Measurements from ENCODE around the gene ARSI. TPM values are rescaled to one million over a fixed set of nuclear protein-coding genes. Genes with fewer than 3 reads are reported as not detected.

Gene ARSI
- polyA plus RNA-seq, 1 of the 3 experiments (the other 2 are of a cell fraction) = 0.20 TPM

- no peak overlapping the region for H3K4me2 ChIP-seq
- peaks cover 0 to 19% of the 10 kb centered on the region in 2 experiments; a peak in 1 of 4 replicates for H3K4me1 ChIP-seq (ENCODE audit: control insufficient read depth in 1 of 2, insufficient read depth in 2 of 2, low read depth in 1 of 2, low read length in 1 of 2)
- H3K27ac ChIP-seq (ENCODE audit: low read depth in 2 of 2, low read length in 1 of 2) = no peak overlapping the region
- H3K9me3 ChIP-seq = no peaks in the 10 kb centered on the region
- ChIA-PET CTCF (interaction anchor here (0.7 to 1.0 kb wide), 2 partner anchors 12 to 17 kb away, joined by 3 to 4 read pairs; no protein-coding TSS in a partner anchor), POLR2A (no interaction called here)
- TF ChIP-seq GATA2 (CRISPR knock-in tag; IDR thresholded peaks at IDR 0.05) (no peak), CTCF (IDR thresholded peaks at IDR 0.05) (no peak), ELF1 (IDR thresholded peaks at IDR 0.05) (no peak), REST (IDR thresholded peaks at IDR 0.05; ENCODE audit: low read depth, low read length) (no peak), RAD21 (IDR thresholded peaks at IDR 0.05; ENCODE audit: low read length) (no peak), USF2 (IDR thresholded peaks at IDR 0.05; ENCODE audit: borderline replicate concordance, low read depth, low read length) (no peak)
- no peak overlapping the region for H2AFZ ChIP-seq (ENCODE audit: low read depth)
- DNase-seq = no peak
- H3F3A ChIP-seq (replicated peaks; ENCODE audit: insufficient read depth) = no peaks in the 10 kb centered on the region
- no peaks in the 10 kb centered on the region for H3K27me3 ChIP-seq (ENCODE audit: insufficient read depth)
- no peaks in the 10 kb centered on the region for H3K9me2 ChIP-seq
- H4K20me1 ChIP-seq (ENCODE audit: insufficient read depth) = no peaks in the 10 kb centered on the region
- 91% methylated on average over 8 of the region's 9 CpGs for WGBS (ENCODE audit: low lambda C conversion rate)
- H3K4me3 ChIP-seq (ENCODE audit: low read depth in 2 of 2, low read length in 1 of 2) = no peak overlapping the region
- no peaks in the 10 kb centered on the region for H3K79me2 ChIP-seq (ENCODE audit: insufficient read depth)
- H3K9ac ChIP-seq = no peak overlapping the region
- H3K36me3 ChIP-seq (replicated peaks in 1 of 2; ENCODE audit: control insufficient read depth in 1 of 2, insufficient read depth in 2 of 2, low read length in 1 of 2) = no peaks in the 10 kb centered on the region
Measured at GRCh38 chr5:150247726-150248125, 55.0 kb downstream of the ARSI start.

- H3K4me1 ChIP-seq (ENCODE audit: control insufficient read depth in 1 of 2, insufficient read depth in 2 of 2, low read depth in 1 of 2, low read length in 1 of 2) = peaks cover 0 to 19% of the 10 kb centered on the region in 2 experiments; a peak in 1 of 4 replicates
- H2AFZ ChIP-seq (ENCODE audit: low read depth) = no peak overlapping the region
- H3K9ac ChIP-seq = no peak overlapping the region
- H3K27ac ChIP-seq (ENCODE audit: low read depth in 2 of 2, low read length in 1 of 2) = no peak overlapping the region
- H4K20me1 ChIP-seq (ENCODE audit: insufficient read depth) = no peaks in the 10 kb centered on the region
- ChIA-PET POLR2A (no interaction called here), CTCF (interaction anchor here (0.6 to 1.9 kb wide), 8 partner anchors 9 to 256 kb away, joined by 3 to 7 read pairs (median 4); no protein-coding TSS in a partner anchor)
- H3K9me3 ChIP-seq = no peaks in the 10 kb centered on the region
- H3K36me3 ChIP-seq (replicated peaks in 1 of 2; ENCODE audit: control insufficient read depth in 1 of 2, insufficient read depth in 2 of 2, low read length in 1 of 2) = no peaks in the 10 kb centered on the region
- H3K27me3 ChIP-seq (ENCODE audit: insufficient read depth) = no peaks in the 10 kb centered on the region
- WGBS (ENCODE audit: low lambda C conversion rate) = 93% methylated on average over 5 of the region's 5 CpGs
- no peaks in the 10 kb centered on the region for H3F3A ChIP-seq (replicated peaks; ENCODE audit: insufficient read depth)
- no peaks in the 10 kb centered on the region for H3K9me2 ChIP-seq
- H3K4me3 ChIP-seq (ENCODE audit: low read depth in 2 of 2, low read length in 1 of 2) = no peak overlapping the region
- H3K79me2 ChIP-seq (ENCODE audit: insufficient read depth) = no peaks in the 10 kb centered on the region
- no peak overlapping the region for H3K4me2 ChIP-seq
- no peak for TF ChIP-seq REST (IDR thresholded peaks at IDR 0.05; ENCODE audit: low read depth, low read length)
- TF ChIP-seq RCOR1 (IDR thresholded peaks at IDR 0.05; ENCODE audit: low read length) = no peak
- TF ChIP-seq FOXM1 (IDR thresholded peaks at IDR 0.05; ENCODE audit: low read depth) = no peak
- TF ChIP-seq JUND (IDR thresholded peaks at IDR 0.05) = no peak
- no peak for TF ChIP-seq NFIC (IDR thresholded peaks at IDR 0.05; ENCODE audit: borderline replicate concordance)
- TF ChIP-seq CHD2 (IDR thresholded peaks at IDR 0.05; ENCODE audit: low read length, partially characterized antibody) = no peak
- TF ChIP-seq TCF12 (IDR thresholded peaks at IDR 0.05) = no peak
- TF ChIP-seq CTCF (IDR thresholded peaks at IDR 0.05) = no peak
- TF ChIP-seq SMC3 (IDR thresholded peaks at IDR 0.05; ENCODE audit: low read depth, low read length) = no peak
- no peak for DNase-seq
Measured at GRCh38 chr5:150246835-150247234, 55.9 kb downstream of the ARSI start.
